Measurements from ENCODE around the gene MYOF.
"Not testable (repeated sequence)": the region's sequence is repeated elsewhere in the genome, so short reads cannot be mapped to it uniquely, and the experiment has no call there.

MYOF gene

GRCh38 chr10:93454146-93454545, 28.0 kb downstream of the MYOF start:
- DNase-seq (ENCODE audit: low read depth), result no peak

DNA sequence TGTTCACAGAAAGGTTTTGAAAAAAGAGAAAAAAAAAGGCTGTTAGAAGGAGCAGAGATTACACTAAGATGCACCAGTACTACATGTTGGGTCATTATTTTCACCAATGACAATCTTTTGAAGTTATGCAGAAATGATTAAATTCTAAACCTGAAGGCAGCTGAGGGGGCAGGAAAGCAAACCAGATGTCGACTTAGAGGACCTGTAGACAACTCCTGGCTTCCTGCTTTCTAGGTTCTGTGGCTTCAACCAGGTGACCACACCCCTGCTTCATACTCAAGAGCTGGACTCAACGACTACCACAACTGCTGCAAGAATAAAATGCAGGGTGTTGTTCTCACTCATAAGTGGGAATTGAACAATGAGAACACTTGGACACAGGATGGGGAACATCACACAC, 30.0 kb downstream of the MYOF start:
- DNase-seq (ENCODE audit: low read depth), result no peak

- DNase-seq (ENCODE audit: low read depth), result no peak
Observed at GRCh38 chr10:93451244-93451947, 30.7 kb downstream of the MYOF start.

GRCh38 chr10:93447970-93448369, 34.2 kb downstream of the MYOF start:
- no peak for DNase-seq (ENCODE audit: low read depth)

DNA sequence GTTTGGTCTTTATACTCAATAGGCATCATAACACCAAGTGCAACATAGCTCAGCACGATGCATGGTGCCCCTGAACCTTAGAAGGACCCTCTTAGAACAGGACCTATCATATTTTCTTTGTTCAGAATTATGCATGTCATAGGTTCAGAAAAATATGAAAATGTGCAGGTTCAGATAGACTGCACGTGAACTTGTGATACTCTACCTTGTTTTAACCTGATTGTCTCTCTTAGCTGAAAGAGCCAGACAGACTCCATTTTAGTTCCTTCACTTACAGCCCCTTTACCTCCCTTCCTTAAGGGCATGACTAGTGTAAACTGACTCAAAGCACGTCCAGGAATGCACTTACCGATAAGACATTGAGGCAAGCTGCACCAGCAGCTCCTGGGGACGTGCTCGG, 35.1 kb downstream of the MYOF start:
- no peak for DNase-seq (ENCODE audit: low read depth)

GRCh38 chr10:93445978-93446720, 36.0 kb downstream of the MYOF start:
- DNase-seq (ENCODE audit: low read depth), result no peak

GRCh38 chr10:93445097-93445960, 36.8 kb downstream of the MYOF start:
- no peak for DNase-seq (ENCODE audit: low read depth)

DNA sequence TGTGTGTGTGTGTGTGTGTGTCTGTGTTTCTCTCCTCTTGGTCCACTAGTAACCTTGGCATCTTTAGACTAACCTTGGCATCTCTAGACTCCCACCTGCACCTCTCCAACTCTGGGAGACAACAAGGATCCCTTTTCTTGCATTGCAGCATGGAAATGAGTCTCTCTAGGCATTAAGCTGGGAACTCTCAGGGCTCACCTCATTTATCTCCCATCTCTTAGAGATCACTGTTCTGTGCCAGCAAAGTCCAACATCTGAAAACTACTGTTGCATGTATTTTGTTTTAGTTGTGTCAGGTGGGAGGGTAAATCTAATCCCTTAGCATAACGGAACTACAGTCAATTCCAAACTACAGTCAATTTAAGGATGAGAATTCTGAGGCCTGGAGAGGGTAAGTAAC, 38.7 kb downstream of the MYOF start:
- DNase-seq (ENCODE audit: low read depth), result no peak

DNA sequence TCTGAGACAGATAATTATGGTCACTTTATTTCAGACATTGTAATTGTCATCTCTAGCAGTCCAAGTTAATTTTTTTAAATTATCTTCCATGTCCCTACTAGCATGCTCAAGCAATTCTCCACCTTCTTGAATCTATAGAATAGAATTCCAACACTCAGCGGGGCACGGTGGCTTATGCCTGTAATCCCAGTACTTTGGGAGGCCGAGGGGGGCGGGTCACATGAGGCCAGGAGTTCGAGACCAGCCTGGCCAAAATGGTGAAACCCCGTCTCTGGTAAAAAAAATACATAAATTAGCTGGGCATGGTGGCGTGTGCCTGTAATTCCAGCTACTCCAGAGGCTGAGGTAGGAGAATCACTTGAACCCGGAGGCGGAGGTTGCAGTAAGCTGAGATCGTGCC, 39.4 kb downstream of the MYOF start:
- DNase-seq (ENCODE audit: low read depth), result not testable (repeated sequence)

DNA sequence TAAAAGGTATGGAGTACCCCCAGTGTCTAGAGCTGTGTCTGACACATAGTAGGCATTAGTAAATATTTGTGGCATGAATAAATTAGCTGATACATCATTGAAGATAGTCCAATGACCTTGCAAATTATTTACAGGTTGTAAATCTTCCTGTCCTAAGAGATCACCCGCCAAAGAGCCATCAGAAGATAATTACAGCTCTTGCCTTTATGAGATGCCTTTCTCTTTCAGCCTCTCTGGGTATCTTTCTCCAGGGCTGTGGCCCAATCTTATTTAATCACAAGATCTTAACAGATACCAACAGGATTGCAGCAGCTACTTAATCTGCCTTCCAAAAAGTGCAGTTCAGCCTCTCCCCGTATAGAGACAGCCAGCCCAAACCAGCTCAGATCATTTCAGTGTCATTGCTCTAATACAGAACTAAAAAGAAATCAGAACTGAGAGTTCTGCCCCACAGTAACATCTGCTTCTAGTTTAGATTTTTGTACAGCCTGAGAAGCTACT, 41.5 kb downstream of the MYOF start:
- DNase-seq (ENCODE audit: low read depth), result no peak

DNA sequence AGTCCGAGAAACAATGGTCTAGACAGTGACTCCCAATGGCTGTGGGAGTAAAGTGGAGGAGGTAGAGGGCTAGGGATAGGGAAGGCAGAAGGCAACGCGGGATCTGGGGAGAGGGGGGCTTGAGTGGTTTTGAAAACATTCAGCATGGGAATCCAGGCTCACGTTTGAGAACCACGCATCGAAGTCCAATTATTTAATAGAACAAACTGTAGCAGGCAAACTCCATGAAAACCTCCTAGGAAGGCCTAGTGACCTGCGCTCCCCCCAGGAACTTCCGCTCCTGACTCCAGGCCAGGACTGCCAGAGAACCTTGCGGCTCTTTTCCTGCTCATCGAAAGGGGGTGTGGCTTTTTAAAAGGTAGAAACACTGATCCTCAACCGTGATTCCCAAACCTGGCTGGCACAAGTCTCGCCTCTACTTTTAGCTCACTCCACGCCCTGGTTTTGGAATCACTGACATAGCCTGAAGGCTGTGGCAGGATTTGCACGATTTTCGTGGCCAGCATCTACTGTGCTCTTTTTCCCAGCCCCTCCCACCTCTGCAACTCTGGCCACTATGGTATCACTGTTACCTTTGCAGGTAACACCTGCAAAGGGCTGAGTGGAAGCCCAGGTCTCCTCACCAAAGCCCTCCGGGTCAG, 43.4 kb downstream of the MYOF start:
- DNase-seq (ENCODE audit: low read depth), result no peak

DNA sequence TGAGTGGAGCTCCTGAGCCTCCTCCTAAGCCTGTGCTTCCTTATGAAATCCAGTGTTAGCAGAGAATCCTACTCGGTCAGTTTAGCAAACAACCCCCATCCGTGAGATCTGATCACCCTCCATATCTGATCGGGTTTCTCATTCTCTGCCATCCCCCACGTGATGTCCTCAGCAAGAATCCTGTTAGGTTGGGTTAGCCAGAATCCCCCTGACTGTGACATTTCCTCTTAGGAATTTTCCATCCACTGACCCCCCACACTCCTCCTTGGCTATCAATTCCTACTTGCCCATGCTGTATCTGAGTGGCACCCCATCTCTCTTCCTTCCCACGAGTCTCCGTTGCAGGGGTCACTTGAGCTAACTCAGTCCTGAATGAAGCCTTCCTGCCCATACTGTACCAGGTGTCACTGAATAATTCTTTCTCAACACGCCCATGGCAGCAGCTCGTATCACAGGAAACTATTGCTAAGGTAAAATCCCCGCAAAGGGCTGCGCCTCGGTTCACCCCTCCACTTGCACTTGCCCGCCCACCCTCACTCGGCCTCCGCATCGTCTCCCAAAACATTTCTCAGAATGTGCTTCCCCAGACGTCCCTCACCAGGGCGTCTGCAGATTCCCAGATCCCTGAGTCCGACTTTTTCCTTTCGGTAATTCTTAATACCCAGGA, 44.1 kb downstream of the MYOF start:
- DNase-seq (ENCODE audit: low read depth), result no peak

- no peak for DNase-seq (ENCODE audit: low read depth)
Observed at GRCh38 chr10:93437086-93437945, 44.8 kb downstream of the MYOF start.

DNA sequence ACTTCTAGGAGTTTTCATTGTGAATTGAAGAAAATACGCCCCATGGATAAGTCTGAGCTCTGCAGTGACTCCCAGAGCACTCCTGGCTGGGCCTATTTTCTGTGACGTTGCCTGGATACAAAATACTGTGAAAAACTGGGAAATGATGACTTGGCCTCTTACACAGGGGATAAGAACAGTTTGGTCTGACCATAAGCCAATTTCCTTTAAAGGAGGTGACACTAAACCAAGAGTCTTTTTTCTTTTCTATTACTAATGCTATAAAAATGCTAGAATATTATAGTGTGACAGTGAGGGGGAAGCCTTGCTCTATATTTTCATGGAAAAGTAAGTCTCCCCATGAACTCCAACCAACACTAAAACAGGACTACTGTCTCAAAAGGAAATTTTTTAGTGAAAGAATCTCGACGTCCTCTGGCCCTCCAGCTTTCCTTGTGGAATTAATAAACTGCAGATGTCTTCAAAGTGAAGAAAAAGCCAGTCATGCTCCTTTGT, 45.5 kb downstream of the MYOF start:
- no peak for DNase-seq (ENCODE audit: low read depth)

DNA sequence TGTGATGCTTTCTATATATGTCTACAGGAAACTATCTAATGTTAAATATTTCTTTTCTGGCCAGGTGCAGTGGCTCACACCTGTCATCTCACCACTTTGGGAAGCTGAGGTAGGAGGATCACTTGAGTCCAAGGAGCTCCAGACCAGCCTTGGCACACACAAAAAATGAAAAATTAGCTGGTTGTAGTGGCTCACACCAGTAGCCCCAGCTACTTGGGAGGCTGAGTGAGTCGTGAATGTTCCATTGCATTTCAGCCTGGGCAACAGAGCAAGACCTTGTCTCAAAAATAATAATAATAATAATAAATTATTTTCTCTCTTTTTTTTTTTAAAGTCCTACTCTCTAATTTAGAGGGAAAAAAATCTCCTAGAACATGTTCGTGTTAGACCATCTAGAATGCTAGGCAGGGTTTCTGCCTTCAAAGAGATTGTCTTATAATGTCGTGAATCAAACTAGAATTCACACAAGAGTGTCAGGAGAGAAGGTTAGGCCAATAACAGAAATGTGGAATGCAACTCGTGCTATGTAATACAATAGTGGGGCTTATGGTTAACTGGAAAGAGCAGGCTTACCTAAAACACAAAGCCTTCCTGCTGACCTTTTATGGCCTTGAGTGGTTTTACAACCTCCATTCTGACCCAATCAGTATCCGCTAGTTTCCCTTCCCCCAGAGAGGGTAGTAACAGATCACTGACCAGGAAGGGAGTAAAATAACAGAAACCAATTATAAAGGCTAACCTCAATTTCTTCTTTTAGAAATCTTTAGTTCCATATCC, 46.3 kb downstream of the MYOF start:
- no peak for DNase-seq (ENCODE audit: low read depth)

- no peak for DNase-seq (ENCODE audit: low read depth)
Observed at GRCh38 chr10:93434991-93435491, 47.1 kb downstream of the MYOF start.

GRCh38 chr10:93431361-93431760, 50.8 kb downstream of the MYOF start:
- DNase-seq (ENCODE audit: low read depth), result no peak

DNA sequence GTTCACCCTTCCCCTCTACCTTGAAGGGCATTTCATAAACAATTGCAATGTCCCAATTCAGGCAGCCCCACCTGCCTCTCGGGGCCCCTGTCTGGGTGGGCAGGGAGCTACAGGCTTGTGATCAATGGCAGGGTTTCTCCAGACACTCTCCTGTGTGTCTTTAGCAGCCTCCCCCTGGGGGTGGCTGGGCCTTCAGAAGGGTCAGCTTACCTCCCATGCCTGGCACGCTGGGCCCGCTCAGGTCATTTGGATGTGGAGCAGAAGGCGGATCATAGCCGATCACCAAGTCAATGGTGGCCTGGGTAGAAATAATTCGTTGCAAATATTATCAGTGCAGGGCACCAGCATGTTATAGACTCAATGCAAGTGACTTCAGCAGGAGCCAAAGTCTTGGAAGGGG, 56.3 kb downstream of the MYOF start:
- DNase-seq (ENCODE audit: low read depth), result no peak

GRCh38 chr10:93422118-93422517, 60.0 kb downstream of the MYOF start:
- no peak for DNase-seq (ENCODE audit: low read depth)
